WTC11 (cell line): Measurements from ENCODE around the gene NMB.

Experiments
- ATF2 ChIP-seq: sonication (generic); formaldehyde crosslinking; IDR thresholded peaks from 2 replicates; pipeline ENCODE4 v1.8.1; 2022; ENCODE audit warnings: low read depth, missing genetic modification reagents, borderline replicate concordance
- CTCF ChIP-seq: fragments of 200-600 bp; IDR thresholded peaks from 2 replicates; pipeline ENCODE4 v1.8.0; 2022; ENCODE audit warnings: antibody characterized with exemption
- ESRRA ChIP-seq: sonication (generic); formaldehyde crosslinking; IDR thresholded peaks from 2 replicates; pipeline ENCODE4 v1.8.1; 2022; ENCODE audit warnings: mild to moderate bottlenecking, missing genetic modification reagents, borderline replicate concordance
- FOXJ3 ChIP-seq: sonication (generic); formaldehyde crosslinking; IDR thresholded peaks from 2 replicates; pipeline ENCODE4 v1.9.0; 2021; ENCODE audit warnings: missing genetic modification reagents, mild to moderate bottlenecking, borderline replicate concordance
- IRF2 ChIP-seq: sonication (generic); formaldehyde crosslinking; IDR thresholded peaks from 2 replicates; pipeline ENCODE4 v1.8.0; 2022; ENCODE audit warnings: low read depth, missing genetic modification reagents, borderline replicate concordance
- MLX ChIP-seq: sonication (generic); formaldehyde crosslinking; IDR thresholded peaks from 2 replicates; pipeline ENCODE4 v1.8.1; 2023; ENCODE audit warnings: mild to moderate bottlenecking, missing genetic modification reagents, moderate library complexity
- STAT6 ChIP-seq: sonication (generic); formaldehyde crosslinking; conservative IDR thresholded peaks from 2 replicates; pipeline ENCODE4 v1.8.1; 2023; ENCODE audit warnings: mild to moderate bottlenecking, low read depth, missing genetic modification reagents, moderate library complexity
- ZNF232 ChIP-seq: sonication (generic); formaldehyde crosslinking; IDR thresholded peaks from 2 replicates; pipeline ENCODE4 v1.8.0; 2022; ENCODE audit warnings: mild to moderate bottlenecking, missing genetic modification reagents
- ZNF263 ChIP-seq: sonication (generic); formaldehyde crosslinking; IDR thresholded peaks from 2 replicates; pipeline ENCODE4 v1.8.1; 2022; ENCODE audit warnings: low read depth, mild to moderate bottlenecking, moderate library complexity, missing genetic modification reagents

- TF ChIP-seq ESRRA (CRISPR knock-in tag) (no peak), ZNF232 (CRISPR knock-in tag) (no peak), IRF2 (CRISPR knock-in tag) (no peak), ATF2 (no peak), CTCF (no peak), MLX (CRISPR knock-in tag) (no peak), ZNF263 (no peak), STAT6 (CRISPR knock-in tag) (no peak), FOXJ3 (no peak)
These were observed 8.4 kb upstream of the NMB start for GRCh38 chr15:84666373-84666772.
